IMR-90 (cell line): ENCODE results near the gene ARHGAP45. TPM values are rescaled to one million over a fixed set of nuclear protein-coding genes. Genes with fewer than 3 reads are reported as not detected.

Experiments
- ATAC-seq: fragments of 200-7000 bp; cut with Tn5 transposase; 2 replicates; pipeline ENCODE4 v1.9.1; 2020; ENCODE audit warnings: low read depth, mild to moderate bottlenecking, moderate library complexity
- BruUV-seq: library from RNA; stranded (reverse); fragments of 400-500 nt; replicated peaks from 2 replicates; lab custom pipeline; 2021; lab: Mats Ljungman, UMichigan
- CTCF ChIA-PET: fragments of 300-600 bp; formaldehyde crosslinking; extraction: SDS; loops from one replicate; lab custom pipeline; 2021; ENCODE audit warnings: antibody characterized with exemption; lab: Yijun Ruan, JAX
- POLR2A ChIA-PET: fragments of 300-600 bp; sonication (Branson Sonifier 250); formaldehyde crosslinking; loops from one replicate; lab custom pipeline; 2022; ENCODE audit warnings: antibody characterized with exemption; ENCODE audit not compliant: unreplicated experiment; lab: Charles Lee
- DNase-seq: peaks from one replicate; pipeline ENCODE4 v3.0.0; 2013
- H2AFZ ChIP-seq: replicated peaks from 2 replicates; pipeline ENCODE3; 2013; ENCODE audit warnings: low read length, mild to moderate bottlenecking; ENCODE audit not compliant: poor library complexity
- H2AK5ac ChIP-seq: 2 replicates; pipeline ENCODE4 v1.6.1; 2013; ENCODE audit warnings: low read depth, low read length, inconsistent platforms
- H2AK9ac ChIP-seq: replicated peaks from 2 replicates; pipeline ENCODE3; 2013; ENCODE audit warnings: mild to moderate bottlenecking, low read depth, low read length, moderate library complexity; ENCODE audit not compliant: poor library complexity
- H2BK120ac ChIP-seq: 2 replicates; pipeline ENCODE4 v1.6.1; 2013; ENCODE audit warnings: low read depth, low read length, inconsistent platforms
- H2BK15ac ChIP-seq: 3 replicates; pipeline ENCODE4 v1.6.1; 2013; ENCODE audit warnings: low read depth, low read length, inconsistent platforms
- H2BK20ac ChIP-seq: 2 replicates; pipeline ENCODE4 v1.6.1; 2013; ENCODE audit warnings: low read depth, mild to moderate bottlenecking, inconsistent platforms, low read length, moderate library complexity
- H2BK5ac ChIP-seq: 2 replicates; pipeline ENCODE4 v1.6.1; 2013; ENCODE audit warnings: mild to moderate bottlenecking, low read depth, low read length, inconsistent platforms; ENCODE audit not compliant: poor library complexity, severe bottlenecking
- H3K14ac ChIP-seq: replicated peaks from 2 replicates; pipeline ENCODE4 v1.6.1; 2013; ENCODE audit warnings: low read depth, low read length, inconsistent platforms
- H3K18ac ChIP-seq: 2 replicates; pipeline ENCODE4 v1.6.1; 2013; ENCODE audit warnings: low read depth, low read length, control low read depth
- H3K23ac ChIP-seq: 2 replicates; pipeline ENCODE4 v1.6.1; 2013; ENCODE audit warnings: low read depth, low read length, inconsistent platforms
- H3K27ac ChIP-seq: 2 replicates; pipeline ENCODE4 v1.5.1; 2013; ENCODE audit warnings: mild to moderate bottlenecking, control low read depth, low read length; ENCODE audit not compliant: insufficient read depth
- H3K27me3 ChIP-seq: 2 replicates; pipeline ENCODE4 v1.6.1; 2013; ENCODE audit warnings: low read length; ENCODE audit not compliant: control insufficient read depth, insufficient read depth
- H3K36me3 ChIP-seq: 2 replicates; pipeline ENCODE4 v1.6.1; 2013; ENCODE audit warnings: low read length, mixed read lengths; ENCODE audit not compliant: control insufficient read depth, insufficient read depth
- H3K4ac ChIP-seq: 2 replicates; pipeline ENCODE4 v1.6.1; 2013; ENCODE audit warnings: low read depth, low read length, inconsistent platforms
- H3K4me1 ChIP-seq: 2 replicates; pipeline ENCODE4 v1.6.1; 2013; ENCODE audit warnings: low read length, mixed read lengths; ENCODE audit not compliant: control insufficient read depth, insufficient read depth
- H3K4me2 ChIP-seq: 2 replicates; pipeline ENCODE4 v1.6.1; 2013; ENCODE audit warnings: low read depth, mild to moderate bottlenecking, control low read depth, low read length, moderate library complexity
- H3K4me3 ChIP-seq: 2 replicates; pipeline ENCODE4 v1.5.1; 2013; ENCODE audit warnings: low read depth, mild to moderate bottlenecking, control low read depth, low read length, moderate library complexity; ENCODE audit not compliant: insufficient read depth
- H3K56ac ChIP-seq: 2 replicates; pipeline ENCODE4 v1.6.1; 2013; ENCODE audit warnings: low read length, inconsistent platforms; ENCODE audit not compliant: insufficient read depth; ENCODE audit errors: extremely low read depth
- H3K79me1 ChIP-seq, 2 experiments: 2 replicates each; pipeline ENCODE4 v1.6.1; 2013; ENCODE audit warnings: low read length in 2 of 2, inconsistent platforms in 1 of 2, low read depth in 1 of 2
- H3K9ac ChIP-seq: 2 replicates; pipeline ENCODE4 v1.6.1; 2013; ENCODE audit warnings: low read depth, low read length, control low read depth
- H3K9me1 ChIP-seq: 2 replicates; pipeline ENCODE4 v1.6.1; 2013; ENCODE audit warnings: low read length, inconsistent platforms; ENCODE audit not compliant: insufficient read depth
- H3K9me3 ChIP-seq: 2 replicates; pipeline ENCODE4 v1.6.1; 2013; ENCODE audit warnings: low read length; ENCODE audit not compliant: control insufficient read depth, insufficient read depth
- H4K20me1 ChIP-seq: 2 replicates; pipeline ENCODE4 v1.6.1; 2013; ENCODE audit warnings: low read length, inconsistent platforms; ENCODE audit not compliant: insufficient read depth
- H4K5ac ChIP-seq: 2 replicates; pipeline ENCODE4 v1.6.1; 2013; ENCODE audit warnings: mild to moderate bottlenecking, low read depth, low read length, control low read depth
- H4K8ac ChIP-seq, 2 experiments: 2 replicates each; pipeline ENCODE4 v1.6.1; 2013; ENCODE audit warnings: low read depth in 2 of 2, low read length in 2 of 2, control low read depth in 1 of 2, inconsistent platforms in 1 of 2
- H4K91ac ChIP-seq: 2 replicates; pipeline ENCODE4 v1.6.1; 2013; ENCODE audit warnings: low read depth, low read length, inconsistent platforms; ENCODE audit not compliant: insufficient read depth
- BHLHE40 ChIP-seq: fragments of 150-350 bp; IDR thresholded peaks from 2 replicates; pipeline ENCODE4 v1.6.1; 2016; ENCODE audit warnings: mild to moderate bottlenecking, low read depth, low read length
- CHD1 ChIP-seq: IDR thresholded peaks from 2 replicates; pipeline ENCODE4 v1.6.1; 2012; ENCODE audit warnings: low read depth, low read length, improper control_type of control experiment
- ELK1 ChIP-seq: fragments of 150-350 bp; IDR thresholded peaks from 2 replicates; pipeline ENCODE4 v1.6.1; 2016; ENCODE audit warnings: low read depth, mild to moderate bottlenecking, low read length, moderate library complexity, borderline replicate concordance
- FOS ChIP-seq: fragments of 150-350 bp; IDR thresholded peaks from 2 replicates; pipeline ENCODE4 v1.6.1; 2016; ENCODE audit warnings: low read depth, low read length
- NFE2L2 ChIP-seq: fragments of 150-350 bp; IDR thresholded peaks from 2 replicates; pipeline ENCODE4 v1.6.1; 2016; ENCODE audit warnings: low read depth, mild to moderate bottlenecking, low read length
- POLR2A ChIP-seq: IDR thresholded peaks from 2 replicates; pipeline ENCODE4 v1.6.1; 2012; ENCODE audit warnings: mild to moderate bottlenecking, low read depth, low read length
- RCOR1 ChIP-seq: IDR thresholded peaks from 2 replicates; pipeline ENCODE4 v1.6.1; 2012; ENCODE audit warnings: mild to moderate bottlenecking, low read length, improper control_type of control experiment; ENCODE audit not compliant: insufficient replicate concordance
- SMC3 ChIP-seq: fragments of 150-350 bp; IDR thresholded peaks from 2 replicates; pipeline ENCODE4 v1.6.1; 2016; ENCODE audit warnings: low read depth, mild to moderate bottlenecking, antibody characterized with exemption, low read length, moderate library complexity
- WGBS, 2 experiments: methylation state at CpG; one replicate each; pipeline versions ENCODE4 v1.1.5 to v1.1.7; 2013; ENCODE audit warnings: missing lambda C conversion rate in 2 of 2; ENCODE audit not compliant: insufficient read length in 1 of 2; ENCODE audit errors: extremely low coverage in 2 of 2; 5-methylcytosine and 5-hydroxymethylcytosine counted together
- dilution Hi-C: fragments of 300-500 bp; cut with HindIII; formaldehyde crosslinking; loops from one replicate; pipeline ENCODE4 v1.14.3; 2018; ENCODE audit warnings: low sequenced_read_pairs; ENCODE audit not compliant: unreplicated experiment
- in situ Hi-C: fragments of 300-500 bp; cut with MboI; formaldehyde crosslinking; loops from 3 replicates; pipeline ENCODE4 v1.14.3; 2019; ENCODE audit warnings: low sequenced_read_pairs, inconsistent platforms, mixed read lengths
- intact Hi-C: fragments of 100-400 bp; cut with micrococcal nuclease; formaldehyde crosslinking; loops from 2 replicates; pipeline ENCODE4 v1.10.0; 2022
- polyA plus RNA-seq, 3 experiments: library from polyadenylated mRNA; depleted of rRNA; stranded (reverse); fragments of >200 nt; gene quantifications; 2 replicates each; pipeline ENCODE4 v1.2.3, GENCODE V29; 2012; ENCODE audit warnings: low replicate concordance in 1 of 3
- total RNA-seq: library from RNA; depleted of rRNA; stranded (reverse); fragments of >200 nt; gene quantifications from 2 replicates; pipeline ENCODE4 v1.2.3, GENCODE V29; 2012

ARHGAP45 gene
- total and polyA plus RNA-seq, 2 of the 4 experiments (the other 2 are of a cell fraction), result 1.3 to 1.7 TPM

DNA sequence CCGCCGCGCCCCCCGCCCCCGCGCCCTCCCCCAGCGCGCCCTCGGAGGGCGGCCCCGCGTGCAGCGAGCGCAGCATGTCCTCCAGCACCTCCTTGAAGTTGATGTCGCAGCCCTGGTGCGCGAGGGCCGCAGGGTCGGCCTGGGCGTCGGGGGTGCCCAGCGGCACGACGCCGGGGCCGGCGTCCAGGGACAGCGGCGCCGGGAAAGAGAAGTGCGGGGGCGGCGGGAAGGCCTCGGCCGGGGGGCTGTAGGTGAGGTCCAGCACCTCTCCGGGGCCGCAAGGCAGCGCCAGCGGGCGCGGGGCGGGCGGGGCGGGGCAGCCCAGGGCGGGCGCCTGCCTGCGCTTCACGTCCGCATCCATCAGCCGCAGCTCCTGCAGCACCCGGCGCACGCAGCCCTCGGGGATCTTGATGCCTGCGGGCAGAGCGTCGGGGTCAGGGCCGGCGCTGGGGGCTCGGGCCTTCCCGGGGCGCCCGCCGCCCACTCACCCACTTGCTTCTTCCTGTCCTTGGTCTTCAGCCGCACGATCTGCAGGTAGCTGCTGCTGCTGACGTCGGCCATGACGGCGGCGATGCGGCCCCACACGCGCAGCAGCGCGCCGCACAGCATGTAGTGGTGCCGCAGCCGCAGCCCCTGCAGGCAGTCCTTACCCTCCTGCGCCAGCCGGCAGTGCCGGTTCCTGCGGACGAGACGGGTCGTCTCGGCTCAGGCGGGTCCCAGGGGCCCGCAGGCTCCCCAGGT, 41.5 kb downstream of the ARHGAP45 start:
- H3K56ac ChIP-seq, result no peak overlapping the region
- H3K9me3 ChIP-seq, result no peaks in the 10 kb centered on the region
- H2BK20ac ChIP-seq, result no peak overlapping the region
- intact Hi-C loops, result no loop called here
- dilution Hi-C loops, result no loop called here
- no peak overlapping the region for H3K9ac ChIP-seq
- 97% methylated on average over 59 of the region's 89 CpGs; no CpG with 5 or more reads in 1 of the 2 experiments for WGBS, 2 experiments
- no peak overlapping the region for H2AFZ ChIP-seq
- no peak overlapping the region for H3K4me3 ChIP-seq
- no peak overlapping the region for H3K23ac ChIP-seq
- ChIA-PET POLR2A (no interaction called here), CTCF (no interaction called here)
- peaks cover 7% of the 10 kb centered on the region for H3K4me1 ChIP-seq
- peaks cover 50% of the 10 kb centered on the region for H4K20me1 ChIP-seq
- no peak overlapping the region for H4K5ac ChIP-seq
- in situ Hi-C loops, result loop anchor here (5.0 kb wide), 1 partner anchor 94 kb away; no protein-coding TSS in a partner anchor
- H3K36me3 ChIP-seq, result peaks cover 70% of the 10 kb centered on the region
- no peak overlapping the region for H3K14ac ChIP-seq
- peaks cover 3 to 34% of the 10 kb centered on the region in 2 experiments; a peak in 3 of 4 replicates for H3K79me1 ChIP-seq
- H3K9me1 ChIP-seq, result no peaks in the 10 kb centered on the region
- no peak overlapping the region for H3K4me2 ChIP-seq
- BruUV-seq, result no TSS peak
- no peak overlapping the region for H3K18ac ChIP-seq
- H2BK5ac ChIP-seq, result no peak overlapping the region
- H3K4ac ChIP-seq, result no peak overlapping the region
- no peak overlapping the region for H2BK120ac ChIP-seq
- no peak for TF ChIP-seq ELK1
- TF ChIP-seq CHD1, result no peak
- peak; percentile 46 for TF ChIP-seq POLR2A
- TF ChIP-seq BHLHE40, result no peak
- no peak for TF ChIP-seq RCOR1
- TF ChIP-seq FOS, result no peak
- TF ChIP-seq SMC3, result no peak
- TF ChIP-seq NFE2L2, result no peak
- no peak overlapping the region for H2AK5ac ChIP-seq
- H2AK9ac ChIP-seq, result no peak overlapping the region
- ATAC-seq, result no peak
- no peak for DNase-seq
- no peaks in the 10 kb centered on the region for H3K27me3 ChIP-seq
- H4K91ac ChIP-seq, result no peak overlapping the region
- H4K8ac ChIP-seq, result no peak overlapping the region
- H3K27ac ChIP-seq, result no peak overlapping the region
- H2BK15ac ChIP-seq, result no peak overlapping the region
